Measurements from ENCODE around the gene SHISAL1. TPM values are rescaled to one million over a fixed set of nuclear protein-coding genes. Genes with fewer than 3 reads are reported as not detected.

The SHISAL1 gene
- total RNA-seq, 1 experiment from 2014 or later, result 2.9 TPM

DNA sequence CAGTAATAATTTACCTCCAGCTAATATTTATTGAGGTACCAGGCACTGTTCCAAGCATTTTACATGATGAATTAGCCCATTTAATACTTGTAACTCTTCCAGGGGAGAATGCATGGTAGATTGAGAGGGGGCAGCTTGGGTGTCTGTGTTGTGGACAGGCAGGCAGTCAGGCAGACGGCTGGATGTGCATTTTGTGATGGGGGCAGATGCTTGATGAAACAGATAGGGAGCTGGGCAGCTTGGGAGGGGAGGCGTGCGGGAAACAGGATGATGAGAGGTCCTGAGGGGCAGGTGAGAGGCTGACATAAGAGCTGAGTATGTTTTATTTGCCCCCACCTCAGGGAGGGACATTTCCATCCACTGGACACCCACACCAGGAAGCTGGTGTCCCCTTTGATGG, 33.1 kb upstream of the SHISAL1 start:
- Histone ChIP-seq H3K9me3 (ENCODE audit: control insufficient read depth, low read depth, low read length) (no peaks in the 10 kb centered on the region), H2BK20ac (ENCODE audit: low read depth, low read length, poor library complexity, severe bottlenecking) (no peak overlapping the region), H3K79me1 (ENCODE audit: insufficient read depth, low read depth, low read length, poor library complexity, severe bottlenecking) (no peaks in the 10 kb centered on the region), H3K9ac (ENCODE audit: extremely low read depth, insufficient read length, low read length) (no peak overlapping the region), H3K56ac (ENCODE audit: insufficient read length, low read depth, low read length) (no peak overlapping the region), H3K18ac (ENCODE audit: insufficient read length, low read depth, low read length) (no peak overlapping the region), H3T11ph (ENCODE audit: low read length) (no peak overlapping the region), H2BK12ac (ENCODE audit: insufficient read length, low read depth, low read length) (no peak overlapping the region), H3K23ac (ENCODE audit: insufficient read length, low read depth, low read length) (no peak overlapping the region), H3K14ac (ENCODE audit: insufficient read depth, low read length) (no peak overlapping the region), H3K23me2 (ENCODE audit: insufficient read length, low read depth, low read length, poor library complexity, severe bottlenecking) (no peaks in the 10 kb centered on the region), H3K27ac (ENCODE audit: insufficient read length, low read depth, low read length) (no peak overlapping the region), H4K5ac (ENCODE audit: insufficient read length, low read depth, low read length) (no peak overlapping the region), H4K20me1 (ENCODE audit: control insufficient read depth, insufficient read depth, insufficient read length) (no peaks in the 10 kb centered on the region), H4K91ac (ENCODE audit: insufficient read length, low read depth, low read length) (no peak overlapping the region), H3K79me2 (ENCODE audit: insufficient read depth, low read length) (no peaks in the 10 kb centered on the region), H2BK5ac (ENCODE audit: insufficient read length, low read length) (no peak overlapping the region), H3K4me1 (ENCODE audit: insufficient read depth, low read length) (no peaks in the 10 kb centered on the region), H2AK5ac (ENCODE audit: insufficient read length, low read length) (no peak overlapping the region), H3K4ac (ENCODE audit: low read depth, low read length) (no peak overlapping the region), H2BK120ac (ENCODE audit: low read depth, low read length, poor library complexity, severe bottlenecking) (no peak overlapping the region), H4K8ac (replicated peaks; ENCODE audit: insufficient read length, low read depth, low read length) (no peak overlapping the region), H2AFZ (ENCODE audit: low read length) (no peak overlapping the region), H3K4me2 (ENCODE audit: insufficient read depth, insufficient read length, low read length) (no peak overlapping the region), H3K27me3 (ENCODE audit: insufficient read depth, low read length) (no peaks in the 10 kb centered on the region; the same call in 1 of the 2 replicates), H2BK15ac (ENCODE audit: low read depth, low read length) (no peak overlapping the region)
- peaks cover 12% of the 10 kb centered on the region for H3K27me3 Mint-ChIP-seq (ENCODE audit: low read depth)
- TF ChIP-seq, protein P1, sequence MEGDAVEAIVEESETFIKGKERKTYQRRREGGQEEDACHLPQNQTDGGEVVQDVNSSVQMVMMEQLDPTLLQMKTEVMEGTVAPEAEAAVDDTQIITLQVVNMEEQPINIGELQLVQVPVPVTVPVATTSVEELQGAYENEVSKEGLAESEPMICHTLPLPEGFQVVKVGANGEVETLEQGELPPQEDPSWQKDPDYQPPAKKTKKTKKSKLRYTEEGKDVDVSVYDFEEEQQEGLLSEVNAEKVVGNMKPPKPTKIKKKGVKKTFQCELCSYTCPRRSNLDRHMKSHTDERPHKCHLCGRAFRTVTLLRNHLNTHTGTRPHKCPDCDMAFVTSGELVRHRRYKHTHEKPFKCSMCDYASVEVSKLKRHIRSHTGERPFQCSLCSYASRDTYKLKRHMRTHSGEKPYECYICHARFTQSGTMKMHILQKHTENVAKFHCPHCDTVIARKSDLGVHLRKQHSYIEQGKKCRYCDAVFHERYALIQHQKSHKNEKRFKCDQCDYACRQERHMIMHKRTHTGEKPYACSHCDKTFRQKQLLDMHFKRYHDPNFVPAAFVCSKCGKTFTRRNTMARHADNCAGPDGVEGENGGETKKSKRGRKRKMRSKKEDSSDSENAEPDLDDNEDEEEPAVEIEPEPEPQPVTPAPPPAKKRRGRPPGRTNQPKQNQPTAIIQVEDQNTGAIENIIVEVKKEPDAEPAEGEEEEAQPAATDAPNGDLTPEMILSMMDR (conservative IDR thresholded peaks at IDR 0.05), result no peak
- no peaks in the 10 kb centered on the region for H3K36me3 Mint-ChIP-seq (ENCODE audit: insufficient read depth in 1 of 3, low read depth in 3 of 3)
- no CpG with 5 or more reads among the region's 3 CpGs for WGBS (ENCODE audit: extremely low coverage, insufficient read length, low lambda C conversion rate)
- H3K4me3 Mint-ChIP-seq, result no peak overlapping the region
- DNase-seq, result no peak
- H3K9me3 Mint-ChIP-seq, result no peaks in the 10 kb centered on the region; a peak in 1 of 5 replicates
- peaks cover 8 to 35% of the 10 kb centered on the region in 2 experiments for H3K4me1 Mint-ChIP-seq
- no peak overlapping the region for H3K27ac Mint-ChIP-seq
